Lower leg skin (tissue), 3 donors: ENCODE measurements around the gene EVL.

Experiments
- CTCF ChIP-seq, 3 donors: fragments of 450-650 bp; IDR thresholded peaks; one replicate each; pipeline ENCODE4 v1.5.1; 2016; ENCODE audit warnings: antibody characterized with exemption in 3 of 3, mild to moderate bottlenecking in 3 of 3, moderate library complexity in 2 of 3
- POLR2A ChIP-seq, 2 donors: fragments of 450-650 bp; IDR thresholded peaks; one replicate each; pipeline ENCODE4 v1.6.1; 2016 to 2017; ENCODE audit warnings: antibody characterized with exemption in 2 of 2, mild to moderate bottlenecking in 1 of 2, moderate library complexity in 1 of 2

- TF ChIP-seq CTCF (IDR thresholded peaks at IDR 0.05) (no peak), POLR2A (IDR thresholded peaks at IDR 0.05) (no peak)
Observed at GRCh38 chr14:100150932-100151587, 85.8 kb downstream of the EVL start.
